Endothelial cell of umbilical vein (primary cell): ENCODE measurements around the gene VEGFC. TPM values are rescaled to one million over a fixed set of nuclear protein-coding genes. Genes with fewer than 3 reads are reported as not detected.

Experiments
- BruUV-seq: library from RNA; stranded (reverse); fragments of 400-500 nt; replicated peaks from 2 replicates; lab custom pipeline; 2021; lab: Mats Ljungman, UMichigan
- CTCF ChIA-PET: fragments of 300-600, 350-600 bp; sonication (Branson Sonifier 250); formaldehyde crosslinking; loops from one replicate; lab custom pipeline; 2021; ENCODE audit warnings: antibody characterized with exemption, inconsistent platforms; lab: Charles Lee
- POLR2A ChIA-PET: fragments of 300-600, 350-600 bp; sonication (Branson Sonifier 250); formaldehyde crosslinking; loops from one replicate; lab custom pipeline; 2021; ENCODE audit warnings: antibody characterized with exemption, inconsistent platforms; lab: Charles Lee
- DNase-seq: peaks from one replicate; pipeline ENCODE4 v3.0.0-alpha.2; 2011; ENCODE audit warnings: low read depth, low spot score
- FAIRE-seq: peaks from 2 replicates; lab custom pipeline; 2011; peaks lifted over from hg19 to GRCh38; lab: Jason Lieb, UNC
- H2AFZ ChIP-seq: 2 replicates; pipeline ENCODE4 v1.6.0; 2012; ENCODE audit warnings: low read depth, low read length, control low read depth, inconsistent platforms
- H3K27ac ChIP-seq: 2 replicates; pipeline ENCODE4 v1.5.1; 2011; ENCODE audit warnings: low read depth, mild to moderate bottlenecking, control low read depth, low read length, moderate library complexity; ENCODE audit not compliant: insufficient read depth
- H3K27me3 ChIP-seq, 2 experiments: 2 replicates each; pipeline versions ENCODE4 v1.6.0 to v1.6.1; 2011; ENCODE audit warnings: low read length in 2 of 2, mixed read lengths in 1 of 2; ENCODE audit not compliant: control insufficient read depth in 2 of 2, insufficient read depth in 2 of 2
- H3K36me3 ChIP-seq, 2 experiments: 2 replicates in 1 of 2; 3 replicates in 1 of 2; pipeline ENCODE4 v1.5.1; 2011; ENCODE audit warnings: low read length in 2 of 2, mild to moderate bottlenecking in 1 of 2, moderate library complexity in 1 of 2; ENCODE audit not compliant: control insufficient read depth in 2 of 2, insufficient read depth in 2 of 2; ENCODE audit errors: extremely low read depth in 1 of 2
- H3K4me1 ChIP-seq: 3 replicates; pipeline ENCODE4 v1.5.1; 2011; ENCODE audit warnings: mild to moderate bottlenecking, low read length; ENCODE audit not compliant: control insufficient read depth, insufficient read depth; ENCODE audit errors: extremely low read depth
- H3K4me2 ChIP-seq: 2 replicates; pipeline ENCODE4 v1.6.1; 2011; ENCODE audit warnings: low read length, control low read depth, mixed read lengths; ENCODE audit not compliant: insufficient read depth
- H3K4me3 ChIP-seq, 3 experiments: fragments of 200-600 bp in 1 of 3; sonication (generic), shearing (Covaris generic) in 1 of 3; replicated peaks in 1 of 3; 2 replicates each; pipeline ENCODE4 v1.5.1; 2011 to 2016; ENCODE audit warnings: control low read depth in 3 of 3, low read length in 3 of 3, mild to moderate bottlenecking in 2 of 3, inconsistent platforms in 1 of 3, low read depth in 1 of 3, moderate library complexity in 1 of 3; ENCODE audit not compliant: insufficient read depth in 1 of 3
- H3K79me2 ChIP-seq: 2 replicates; pipeline ENCODE4 v1.6.0; 2012; ENCODE audit warnings: low read length, inconsistent platforms; ENCODE audit not compliant: control insufficient read depth, insufficient read depth
- H3K9ac ChIP-seq: replicated peaks from 2 replicates; pipeline ENCODE3; 2011; ENCODE audit warnings: low read length, control low read depth; ENCODE audit not compliant: insufficient read depth; ENCODE audit errors: extremely low read depth
- H3K9me1 ChIP-seq: replicated peaks from 3 replicates; pipeline ENCODE4 v1.6.0; 2011; ENCODE audit warnings: mild to moderate bottlenecking, low read length; ENCODE audit not compliant: control insufficient read depth, insufficient read depth; ENCODE audit errors: extremely low read depth
- H3K9me3 ChIP-seq: replicated peaks from 2 replicates; pipeline ENCODE4 v1.5.1; 2012; ENCODE audit warnings: low read length, inconsistent platforms; ENCODE audit not compliant: control insufficient read depth, insufficient read depth
- H4K20me1 ChIP-seq: replicated peaks from 2 replicates; pipeline ENCODE3; 2011; ENCODE audit warnings: mild to moderate bottlenecking, low read length; ENCODE audit not compliant: control insufficient read depth, insufficient read depth; ENCODE audit errors: extremely low read depth
- CTCF ChIP-seq, 2 donors: IDR thresholded peaks; 1 replicate in 1 of 2; 2 replicates in 1 of 2; pipeline ENCODE4 v1.5.1; 2011; ENCODE audit warnings: low read length in 2 of 2, mild to moderate bottlenecking in 2 of 2, moderate library complexity in 2 of 2, control low read depth in 1 of 2, inconsistent platforms in 1 of 2, low read depth in 1 of 2; ENCODE audit not compliant: insufficient read depth in 1 of 2; ENCODE audit errors: extremely low read depth in 1 of 2
- EZH2 ChIP-seq: IDR thresholded peaks from 2 replicates; pipeline ENCODE4 v1.6.1; 2012; ENCODE audit warnings: borderline replicate concordance, low read depth, mild to moderate bottlenecking, moderate library complexity, low read length, inconsistent platforms; ENCODE audit not compliant: severe bottlenecking
- FOS ChIP-seq: IDR thresholded peaks from 2 replicates; pipeline ENCODE4 v1.6.1; 2011; ENCODE audit warnings: mild to moderate bottlenecking, low read length, moderate library complexity, borderline replicate concordance; ENCODE audit not compliant: insufficient read depth
- GATA2 ChIP-seq: IDR thresholded peaks from 2 replicates; pipeline ENCODE4 v1.7.0; 2011; ENCODE audit warnings: low read depth, mild to moderate bottlenecking, moderate library complexity, mixed read lengths, low read length; ENCODE audit not compliant: insufficient read length, insufficient read depth
- JUN ChIP-seq: IDR thresholded peaks from 2 replicates; pipeline ENCODE4 v1.6.1; 2011; ENCODE audit warnings: borderline replicate concordance, low read depth; ENCODE audit not compliant: insufficient read length, insufficient read depth
- MAX ChIP-seq: IDR thresholded peaks from 2 replicates; pipeline ENCODE4 v1.6.1; 2011; ENCODE audit not compliant: insufficient read depth, insufficient read length
- MYC ChIP-seq: IDR thresholded peaks from one replicate; pipeline ENCODE4 v1.6.1; 2011; ENCODE audit warnings: mild to moderate bottlenecking, low read depth, low read length
- POLR2A ChIP-seq: IDR thresholded peaks from 2 replicates; pipeline ENCODE4 v1.6.1; 2012; ENCODE audit warnings: low read depth, mild to moderate bottlenecking, control low read depth, low read length
- POLR2AphosphoS5 ChIP-seq: IDR thresholded peaks from 2 replicates; pipeline ENCODE4 v1.6.1; 2012; ENCODE audit warnings: low read depth, mild to moderate bottlenecking, control low read depth, low read length, moderate library complexity; ENCODE audit not compliant: insufficient read depth
- dilution Hi-C: fragments of 300-500 bp; cut with MboI; formaldehyde crosslinking; loops from one replicate; pipeline ENCODE4 v1.15.0; 2019; ENCODE audit warnings: low sequenced_read_pairs; ENCODE audit not compliant: extremely low pct_ligation_motif_present
- intact Hi-C: fragments of 100-400 bp; cut with micrococcal nuclease; formaldehyde crosslinking; loops from one replicate; pipeline ENCODE4 v1.10.0; 2022
- polyA plus RNA-seq, 4 experiments: library from polyadenylated mRNA; depleted of rRNA in 3 of 4; stranded (reverse) in 3 of 4; unstranded in 1 of 4; fragments of >200 nt; gene quantifications; 2 replicates each; pipeline versions ENCODE4 v1.2.1 to v1.2.3, GENCODE V29; 2011 to 2012; ENCODE audit warnings: missing spikeins in 1 of 4
- total RNA-seq: library from RNA; stranded (reverse); gene quantifications from 2 replicates; pipeline ENCODE4 v1.2.3, GENCODE V29; 2021

Gene VEGFC
- total and polyA plus RNA-seq, 2 donors (not counting 3 experiments of a cell fraction or from before 2014, with no cell fraction given): 20.4 to 34.9 TPM

GRCh38 chr4:176758323-176758722, 34.4 kb downstream of the VEGFC start:
- Histone ChIP-seq H3K9me3 (no peaks in the 10 kb centered on the region), H3K4me1 (peaks cover 6% of the 10 kb centered on the region), H3K4me3 (no peak overlapping the region), H3K9ac (no peak overlapping the region), H3K9me1 (no peaks in the 10 kb centered on the region), H3K79me2 (peaks cover 99% of the 10 kb centered on the region), H3K27me3 (no peaks in the 10 kb centered on the region), H3K27ac (no peak overlapping the region), H2AFZ (no peak overlapping the region), H3K36me3 (no peaks in the 10 kb centered on the region), H3K4me2 (no peak overlapping the region), H4K20me1 (peaks cover 14% of the 10 kb centered on the region)
- POLR2A ChIA-PET: interaction anchor here (1.2 kb wide), 1 partner anchor 11 kb away, joined by 4 read pairs; no protein-coding TSS in a partner anchor
- FAIRE-seq: no peak
- CTCF ChIA-PET: interaction anchor here (0.8 to 1.3 kb wide), 2 partner anchors 10 to 289 kb away, joined by 3 to 6 read pairs; no protein-coding TSS in a partner anchor
- intact Hi-C loops: no loop called here
- no TSS peak for BruUV-seq
- DNase-seq: no peak
- TF ChIP-seq GATA2 (no peak), CTCF (IDR thresholded peaks at IDR 0.05; ENCODE audit: extremely low read depth in 1 of 2, insufficient read depth in 1 of 2, low read depth in 1 of 2, low read length in 2 of 2) (no peak), JUN (no peak), MYC (no peak), POLR2A (no peak), POLR2AphosphoS5 (no peak), EZH2 (no peak), FOS (no peak), MAX (no peak)
- dilution Hi-C loops: no loop called here
